NCI-H1417 (cell line): ENCODE results near the gene HK2.
"Not testable (repeated sequence)": the region's sequence is repeated elsewhere in the genome, so short reads cannot be mapped to it uniquely, and the experiment has no call there.

ENCODE experiments used
- DNase-seq, 3 experiments: peaks; one replicate each; lab custom pipeline; 2025; lab: John Stamatoyannopoulos, UW

HK2 gene

GRCh38 chr2:74877376-74877775 is 43.4 kb downstream of the HK2 start:
- no peak for DNase-seq

GRCh38 chr2:74877781-74878433 is 44.0 kb downstream of the HK2 start:
- no peak for DNase-seq

- no peak for DNase-seq
These were observed 44.6 kb downstream of the HK2 start for GRCh38 chr2:74878551-74878950.

- DNase-seq, result no peak
These were observed 46.3 kb downstream of the HK2 start for GRCh38 chr2:74880054-74880728.

GRCh38 chr2:74881176-74881575 is 47.2 kb downstream of the HK2 start:
- DNase-seq, result no peak

GRCh38 chr2:74881626-74882298 is 47.8 kb downstream of the HK2 start:
- no peak for DNase-seq

- no peak for DNase-seq
These were observed 48.4 kb downstream of the HK2 start for GRCh38 chr2:74882299-74882687.

- DNase-seq, result no peak
These were observed 49.1 kb downstream of the HK2 start for GRCh38 chr2:74883011-74883410.

GRCh38 chr2:74884118-74884762 is 50.3 kb downstream of the HK2 start:
- no peak for DNase-seq

GRCh38 chr2:74884866-74885265 is 50.9 kb downstream of the HK2 start:
- no peak for DNase-seq

GRCh38 chr2:74886251-74886650 is 52.3 kb downstream of the HK2 start:
- no peak for DNase-seq

GRCh38 chr2:74886811-74887210 is 52.9 kb downstream of the HK2 start:
- no peak for DNase-seq

GRCh38 chr2:74887445-74887951 is 53.6 kb downstream of the HK2 start:
- no peak for DNase-seq

GRCh38 chr2:74887960-74888700 is 54.2 kb downstream of the HK2 start:
- no peak for DNase-seq

GRCh38 chr2:74889159-74889558 is 55.2 kb downstream of the HK2 start:
- DNase-seq, result no peak

GRCh38 chr2:74890711-74891110 is 56.8 kb downstream of the HK2 start:
- no peak for DNase-seq

- DNase-seq, result no peak
These were observed 57.3 kb downstream of the HK2 start for GRCh38 chr2:74891136-74891764.

- DNase-seq, result not testable (repeated sequence)
These were observed 57.9 kb downstream of the HK2 start for GRCh38 chr2:74891816-74892215.

- DNase-seq, result no peak
These were observed 58.7 kb downstream of the HK2 start for GRCh38 chr2:74892609-74893008.

- no peak for DNase-seq
These were observed 59.4 kb downstream of the HK2 start for GRCh38 chr2:74893332-74893731.

GRCh38 chr2:74894272-74894981 is 60.5 kb downstream of the HK2 start:
- DNase-seq, result no peak
